Glomerular visceral epithelial cell (primary cell): Measurements from ENCODE around the gene MXD4.
"Not testable (repeated sequence)": the region's sequence is repeated elsewhere in the genome, so short reads cannot be mapped to it uniquely, and the experiment has no call there.

ENCODE experiments used
- DNase-seq: peaks from one replicate; pipeline ENCODE4 v3.0.0-alpha.2; 2016; ENCODE audit errors: extremely low spot score

MXD4 gene

DNA sequence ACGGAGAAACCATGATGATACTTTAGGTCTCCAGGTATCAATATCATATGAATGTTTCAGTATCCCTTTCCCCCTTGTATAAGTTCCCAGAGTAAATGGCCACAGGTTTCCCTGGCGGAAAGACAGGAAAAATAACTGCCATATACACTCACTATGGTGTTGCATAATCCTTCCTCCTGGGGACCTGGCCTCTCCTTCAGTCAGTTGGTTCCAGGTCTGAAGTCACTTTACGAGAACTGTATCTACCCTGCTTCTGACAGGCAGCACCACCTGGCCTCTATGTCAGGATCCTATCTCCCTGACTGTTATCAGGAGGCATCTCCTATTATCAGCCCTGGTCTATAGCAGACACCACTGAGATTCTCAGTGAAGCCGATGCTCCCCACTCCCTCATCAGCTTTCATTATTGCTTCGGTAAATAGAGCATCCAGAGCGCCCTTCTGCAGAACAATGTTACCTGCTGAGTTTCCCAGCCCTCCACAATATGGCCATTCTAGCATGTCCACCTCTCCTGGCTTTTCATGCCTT is 42.6 kb downstream of the MXD4 start:
- DNase-seq = no peak

DNA sequence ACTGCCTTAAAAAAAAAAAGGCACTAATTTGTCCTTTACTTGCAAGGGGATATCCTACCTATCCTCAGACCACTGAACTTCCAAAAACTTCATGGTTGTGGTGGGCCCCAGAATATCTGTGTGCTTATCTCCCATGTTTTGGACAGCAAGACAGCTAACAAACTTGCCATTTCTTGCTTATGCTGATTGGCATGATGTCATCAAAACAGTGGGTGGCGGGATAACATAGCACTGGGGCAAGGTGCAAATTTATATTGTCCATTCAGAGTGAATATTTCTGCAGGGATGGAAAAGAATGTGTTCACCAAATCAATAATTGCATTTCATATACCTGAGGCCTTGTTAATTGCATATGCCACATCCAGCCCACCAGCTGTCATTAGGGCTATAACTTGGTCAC is 43.5 kb downstream of the MXD4 start:
- DNase-seq = no peak

DNA sequence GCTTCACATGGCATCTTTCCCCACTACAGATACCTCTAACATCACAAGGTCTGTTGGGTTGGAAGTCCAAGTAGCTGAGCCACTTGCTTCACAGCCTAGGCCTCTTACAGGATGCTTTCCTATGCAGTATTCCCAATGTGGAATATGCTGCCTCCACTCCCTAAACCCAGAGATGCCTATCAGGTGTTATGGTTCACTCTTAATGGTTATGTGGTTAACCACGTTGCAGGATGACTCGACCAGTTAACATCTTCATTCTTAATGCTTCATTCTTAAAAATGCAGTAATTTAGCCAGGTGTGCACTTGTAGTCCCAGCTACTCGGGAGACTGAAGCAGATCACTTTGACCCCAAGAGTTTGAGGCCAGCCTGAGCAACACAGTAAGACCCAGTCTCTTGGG is 44.2 kb downstream of the MXD4 start:
- peak; percentile 68 for DNase-seq

DNA sequence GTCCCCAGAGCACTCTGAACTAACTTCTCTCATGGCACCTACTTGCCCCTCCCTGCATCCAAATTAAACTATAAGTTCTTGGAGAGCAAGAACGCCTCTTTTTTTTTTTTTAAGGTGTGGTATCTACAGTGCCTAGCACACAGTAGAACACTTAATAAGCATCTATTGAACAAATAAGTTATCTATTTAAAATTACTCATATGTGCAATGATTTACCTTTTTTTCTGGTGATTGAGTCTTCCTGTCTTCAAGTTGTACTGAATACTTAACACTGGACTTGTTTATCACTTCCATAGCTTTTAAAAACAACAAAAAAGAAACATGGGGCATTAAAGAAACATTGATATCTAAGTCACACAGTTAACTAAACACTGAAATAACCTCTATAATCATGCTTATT is 49.1 kb downstream of the MXD4 start:
- DNase-seq = no peak

DNA sequence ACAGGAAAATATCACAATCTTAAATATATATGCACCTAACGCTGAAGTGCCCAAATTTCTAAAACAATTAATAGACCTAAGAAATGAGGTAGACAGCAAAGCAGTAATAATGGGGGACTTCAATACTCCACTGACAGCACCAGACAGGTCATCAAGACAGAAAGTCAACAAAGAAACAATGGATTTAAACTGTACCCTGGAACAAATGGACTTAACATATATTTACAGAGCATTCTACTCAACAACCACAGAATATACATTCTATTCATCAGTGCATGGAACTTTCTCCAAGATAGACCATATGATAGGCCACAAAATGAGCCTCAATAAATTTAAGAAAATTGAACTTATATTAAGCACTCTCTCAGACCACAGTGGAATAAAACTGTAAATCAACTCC is 59.1 kb downstream of the MXD4 start:
- DNase-seq = not testable (repeated sequence)
